LoVo (cell line): ENCODE results near the gene GDA.
"Not testable (repeated sequence)": the region's sequence is repeated elsewhere in the genome, so short reads cannot be mapped to it uniquely, and the experiment has no call there.

Experiments used
- DNase-seq: peaks from one replicate; pipeline ENCODE4 v3.0.0-alpha.2; 2016; ENCODE audit warnings: low spot score

The GDA gene

DNA sequence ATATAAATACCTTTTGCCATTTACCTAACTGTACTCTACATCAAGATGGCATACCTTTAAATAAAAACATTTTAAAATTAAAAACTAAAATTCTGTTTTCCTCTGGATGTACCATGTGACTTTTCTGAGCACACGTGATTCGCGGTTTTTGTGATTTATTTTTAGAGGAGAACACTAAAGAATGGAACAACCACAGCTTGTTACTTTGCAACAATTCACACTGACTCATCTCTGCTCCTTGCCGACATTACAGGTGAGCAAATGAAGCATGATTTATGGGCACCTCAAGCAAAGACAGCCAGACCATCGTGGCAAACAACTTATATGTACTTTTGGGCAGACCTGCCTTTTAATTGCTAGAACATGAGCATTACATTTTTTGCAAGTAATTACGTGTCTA is 61.3 kb downstream of the GDA start:
- DNase-seq, result no peak

DNA sequence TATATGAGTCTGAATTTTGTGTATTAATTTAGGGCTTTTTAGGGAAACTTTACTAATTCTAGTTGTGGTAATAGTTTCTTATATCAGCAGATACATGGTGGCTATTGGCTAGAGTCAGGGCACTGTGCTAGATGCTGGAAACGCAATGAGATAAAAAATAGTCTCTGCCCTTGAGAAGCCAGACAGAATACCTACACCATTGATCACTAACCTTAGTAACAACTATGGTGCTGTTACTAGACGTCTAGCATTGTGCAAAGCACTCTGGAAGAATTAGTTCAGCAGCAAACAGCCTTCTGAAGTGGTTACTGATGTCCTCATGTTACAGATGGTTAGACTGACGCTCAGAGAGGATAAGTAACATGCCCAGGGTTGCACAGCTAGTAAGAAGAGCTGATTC is 61.8 kb downstream of the GDA start:
- no peak for DNase-seq

DNA sequence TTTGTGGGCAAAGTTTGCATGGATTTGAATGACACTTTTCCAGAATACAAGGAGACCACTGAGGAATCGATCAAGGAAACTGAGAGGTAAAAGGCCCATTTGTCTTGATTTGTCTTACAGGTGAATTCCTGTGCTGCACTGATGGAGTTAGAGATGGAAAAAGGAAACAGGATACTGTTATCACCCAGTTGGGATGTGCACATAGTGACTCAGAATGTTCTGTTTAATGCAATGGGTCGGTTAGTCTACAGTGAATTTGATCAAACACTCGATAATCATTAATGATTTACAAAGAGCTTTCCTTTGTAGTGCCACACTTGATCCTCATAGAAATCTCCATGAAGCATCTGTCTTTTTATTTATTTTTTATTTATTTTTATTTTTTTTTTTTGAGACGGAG is 64.7 kb downstream of the GDA start:
- DNase-seq, result no peak

DNA sequence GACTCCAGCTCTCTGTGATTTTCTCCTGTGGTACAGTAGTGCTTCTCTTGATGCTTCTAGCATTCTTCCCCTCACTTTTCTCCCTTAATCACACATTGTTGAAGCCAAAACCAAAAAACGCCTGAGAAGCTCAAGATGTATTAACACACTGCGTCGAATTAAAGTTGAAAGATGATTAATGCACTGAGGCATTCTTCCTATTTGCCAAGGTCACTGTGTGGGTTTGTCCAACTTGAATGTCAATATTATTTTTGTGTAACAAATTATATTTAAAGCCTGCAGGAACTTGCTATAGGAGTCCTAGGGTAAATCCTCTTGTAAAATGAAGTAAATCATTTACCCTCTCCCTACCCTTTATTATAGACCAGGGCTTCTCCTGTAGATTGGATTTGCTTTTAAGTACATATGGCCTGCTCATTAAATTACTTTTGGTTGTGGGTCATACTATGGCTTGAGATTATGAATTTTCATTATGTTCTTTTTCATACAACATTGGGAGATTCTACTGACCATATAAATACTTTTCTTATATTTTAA is 68.1 kb downstream of the GDA start:
- DNase-seq, result peak; percentile 36

DNA sequence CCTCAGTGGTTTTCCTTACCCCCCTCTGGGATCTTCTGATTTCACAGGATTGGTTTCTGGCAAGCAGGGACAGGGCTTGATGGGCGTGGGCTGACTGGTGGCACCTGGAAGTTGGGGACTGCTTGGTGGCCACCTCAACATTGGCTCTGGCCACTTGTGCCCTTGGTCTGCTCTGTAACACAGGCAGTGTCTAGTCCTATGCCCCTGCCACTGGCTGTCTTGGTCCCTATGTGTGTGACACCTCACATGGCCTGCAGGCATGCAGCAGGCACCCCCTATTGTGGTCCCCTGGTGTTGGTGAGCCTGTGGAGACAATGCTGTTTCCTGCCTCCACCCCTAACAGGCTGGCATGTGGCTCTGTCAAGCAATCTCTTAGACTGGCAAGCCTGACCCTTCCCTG is 71.3 kb downstream of the GDA start:
- no peak for DNase-seq

DNA sequence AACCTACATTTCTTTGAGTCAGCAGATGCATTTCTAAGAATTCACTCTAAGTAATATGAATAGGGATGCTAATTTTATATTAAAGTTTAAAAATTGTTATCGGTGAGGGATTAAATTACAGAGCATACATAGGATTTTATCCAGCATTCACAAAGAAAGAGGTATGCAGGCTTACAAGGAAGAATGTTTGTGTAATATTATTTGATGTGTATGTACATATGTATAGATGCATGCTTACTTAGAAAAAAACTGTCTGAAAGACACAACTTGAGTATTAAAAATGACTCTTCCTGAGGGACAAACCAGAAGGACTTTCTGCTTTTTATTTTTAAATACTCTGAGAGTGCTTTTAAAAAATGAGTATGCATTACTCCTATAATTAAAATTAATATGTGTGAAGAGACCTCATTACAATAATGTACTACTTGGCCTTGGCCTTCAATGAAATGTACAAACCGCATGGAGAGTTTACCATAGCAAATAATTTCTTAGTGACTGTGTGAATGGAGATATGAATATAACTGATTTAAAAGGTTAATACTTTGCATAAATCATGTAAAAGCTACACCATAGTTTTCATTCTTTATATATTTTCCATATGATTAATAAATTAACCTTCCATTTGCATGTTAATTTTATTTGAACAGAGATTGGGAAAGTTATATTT is 77.0 kb downstream of the GDA start:
- DNase-seq, result no peak

GRCh38 chr9:72228282-72228681 is 79.0 kb downstream of the GDA start:
- no peak for DNase-seq

DNA sequence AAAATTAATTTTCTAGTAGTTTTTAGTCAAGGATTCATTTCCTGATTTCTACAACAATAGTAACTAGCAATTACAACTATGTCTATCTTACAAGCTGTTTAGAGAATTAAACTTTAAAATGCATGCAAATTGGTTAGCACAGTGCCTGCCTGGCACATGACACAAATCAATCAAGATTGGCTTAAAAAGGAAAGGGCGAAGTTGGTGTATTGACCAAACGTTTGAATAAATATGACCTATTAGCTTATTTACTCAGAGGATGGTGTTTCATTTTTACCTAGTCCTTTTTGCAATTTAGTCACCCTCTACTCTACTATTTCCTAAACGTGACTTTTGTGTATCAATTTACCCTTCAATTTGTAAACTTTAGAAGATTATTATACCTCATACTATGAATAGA is 83.5 kb downstream of the GDA start:
- no peak for DNase-seq

DNA sequence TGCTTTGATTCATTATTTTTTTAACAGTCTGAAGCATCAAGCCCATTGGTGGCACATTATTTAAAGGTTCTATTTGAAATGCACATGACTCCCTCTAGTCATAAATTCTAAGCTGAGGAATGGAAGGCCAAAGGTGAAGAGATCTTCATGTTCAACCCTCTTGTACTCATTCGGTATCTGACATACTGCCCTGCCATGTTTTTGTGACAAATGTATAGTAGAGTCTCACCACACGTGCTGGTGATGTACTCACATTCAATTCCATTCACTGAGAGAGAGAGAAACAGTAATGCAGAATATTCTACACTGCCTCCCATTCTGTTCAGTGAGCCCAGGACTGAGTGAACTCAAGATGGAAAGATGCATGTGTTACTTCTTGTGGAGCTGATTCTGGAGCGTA is 98.3 kb downstream of the GDA start:
- DNase-seq, result no peak

- DNase-seq, result no peak
Observed at GRCh38 chr9:72251589-72251988, 102.3 kb downstream of the GDA start.

- DNase-seq, result no peak
Observed at GRCh38 chr9:72254901-72255545, 105.8 kb downstream of the GDA start.

DNA sequence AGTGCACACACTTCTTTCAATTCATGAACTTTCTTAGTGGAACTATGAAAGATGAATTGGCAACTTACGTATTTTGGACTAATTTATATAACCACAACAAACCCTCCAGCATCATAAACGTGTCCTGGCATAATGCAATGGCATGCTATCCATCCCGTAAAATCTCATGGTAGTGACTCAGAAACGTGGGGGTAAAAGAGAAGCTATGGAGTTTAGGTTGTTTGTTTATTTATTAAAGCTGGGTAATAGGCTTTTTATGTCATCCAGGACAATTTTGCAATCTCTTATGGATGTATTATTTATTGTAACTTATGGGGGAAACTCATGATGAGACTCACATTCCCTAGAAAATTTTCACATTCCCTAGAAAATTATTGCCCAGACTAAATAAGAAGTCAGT is 106.3 kb downstream of the GDA start:
- DNase-seq, result no peak

GRCh38 chr9:72256931-72257330 is 107.7 kb downstream of the GDA start:
- no peak for DNase-seq

- DNase-seq, result peak; percentile 55
Observed at GRCh38 chr9:72257814-72258213, 108.6 kb downstream of the GDA start.

GRCh38 chr9:72262063-72262462 is 112.8 kb downstream of the GDA start:
- DNase-seq, result no peak

DNA sequence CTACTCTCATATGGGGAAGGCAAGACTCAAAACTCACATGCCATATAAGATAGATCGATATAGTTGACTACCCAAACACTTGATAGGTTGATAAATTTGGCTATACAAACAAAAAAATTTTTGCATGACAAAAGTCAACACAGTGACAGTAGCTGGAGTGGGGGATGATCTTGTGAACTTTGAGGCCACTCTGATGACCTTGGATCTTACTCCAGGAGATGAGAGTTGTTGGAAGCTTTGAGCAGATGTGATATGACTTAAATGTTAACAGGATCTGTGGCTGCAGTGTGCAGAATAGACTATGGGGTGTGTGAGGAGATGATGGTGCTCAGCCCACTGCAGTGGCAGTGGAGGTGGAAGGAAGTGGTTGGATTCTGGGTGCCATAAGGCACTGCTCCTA is 114.3 kb downstream of the GDA start:
- no peak for DNase-seq

- no peak for DNase-seq
Observed at GRCh38 chr9:72268961-72269360, 119.7 kb downstream of the GDA start.

- DNase-seq, result not testable (repeated sequence)
Observed at GRCh38 chr9:72270359-72270758, 121.1 kb downstream of the GDA start.

GRCh38 chr9:72271613-72272478 is 122.6 kb downstream of the GDA start:
- peak; percentile 73 for DNase-seq

GRCh38 chr9:72274441-72274840 is 125.2 kb downstream of the GDA start:
- DNase-seq, result no peak

GRCh38 chr9:72274916-72275315 is 125.7 kb downstream of the GDA start:
- no peak for DNase-seq

DNA sequence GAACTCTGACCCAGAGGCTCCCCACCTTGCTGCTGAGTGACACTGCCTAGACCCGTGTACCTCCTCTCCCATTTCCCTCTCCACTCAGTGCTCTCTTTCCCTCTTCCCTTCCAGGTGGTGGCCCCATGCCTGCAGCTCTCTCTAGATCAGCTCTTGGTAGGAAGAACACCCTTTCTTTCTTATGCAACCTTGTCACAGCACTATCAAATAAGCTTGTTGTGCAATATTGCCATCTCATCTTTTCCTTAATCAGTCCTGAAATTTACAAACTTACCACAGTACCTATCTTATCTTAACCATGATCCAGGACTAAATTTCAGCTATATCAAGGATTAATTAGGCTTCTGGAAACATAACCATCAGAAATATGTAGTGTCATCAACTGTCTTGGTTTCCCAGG is 127.2 kb downstream of the GDA start:
- no peak for DNase-seq

- DNase-seq, result no peak
Observed at GRCh38 chr9:72278959-72279358, 129.7 kb downstream of the GDA start.
